KOPT-K1 (cell line): ENCODE data around the gene RMND1.

Experiments
- H3K27ac ChIP-seq: fragments of 200-600 bp; sonication (generic); 2 replicates; pipeline ENCODE4 v1.5.1; 2016; ENCODE audit warnings: antibody characterized with exemption, mild to moderate bottlenecking, low read depth, low read length; ENCODE audit not compliant: poor library complexity, severe bottlenecking
- H3K36me3 ChIP-seq: fragments of 200-600 bp; sonication (generic); 2 replicates; pipeline ENCODE4 v1.5.1; 2017; ENCODE audit warnings: antibody characterized with exemption, mild to moderate bottlenecking, low read length, moderate library complexity; ENCODE audit not compliant: insufficient read depth
- H3K9me3 ChIP-seq: fragments of 200-600 bp; sonication (generic); 2 replicates; pipeline ENCODE4 v1.5.1; 2017; ENCODE audit warnings: antibody characterized with exemption, low read length, mild to moderate bottlenecking; ENCODE audit not compliant: insufficient read depth, poor library complexity, severe bottlenecking

Gene RMND1, protein sequence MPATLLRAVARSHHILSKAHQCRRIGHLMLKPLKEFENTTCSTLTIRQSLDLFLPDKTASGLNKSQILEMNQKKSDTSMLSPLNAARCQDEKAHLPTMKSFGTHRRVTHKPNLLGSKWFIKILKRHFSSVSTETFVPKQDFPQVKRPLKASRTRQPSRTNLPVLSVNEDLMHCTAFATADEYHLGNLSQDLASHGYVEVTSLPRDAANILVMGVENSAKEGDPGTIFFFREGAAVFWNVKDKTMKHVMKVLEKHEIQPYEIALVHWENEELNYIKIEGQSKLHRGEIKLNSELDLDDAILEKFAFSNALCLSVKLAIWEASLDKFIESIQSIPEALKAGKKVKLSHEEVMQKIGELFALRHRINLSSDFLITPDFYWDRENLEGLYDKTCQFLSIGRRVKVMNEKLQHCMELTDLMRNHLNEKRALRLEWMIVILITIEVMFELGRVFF

DNA sequence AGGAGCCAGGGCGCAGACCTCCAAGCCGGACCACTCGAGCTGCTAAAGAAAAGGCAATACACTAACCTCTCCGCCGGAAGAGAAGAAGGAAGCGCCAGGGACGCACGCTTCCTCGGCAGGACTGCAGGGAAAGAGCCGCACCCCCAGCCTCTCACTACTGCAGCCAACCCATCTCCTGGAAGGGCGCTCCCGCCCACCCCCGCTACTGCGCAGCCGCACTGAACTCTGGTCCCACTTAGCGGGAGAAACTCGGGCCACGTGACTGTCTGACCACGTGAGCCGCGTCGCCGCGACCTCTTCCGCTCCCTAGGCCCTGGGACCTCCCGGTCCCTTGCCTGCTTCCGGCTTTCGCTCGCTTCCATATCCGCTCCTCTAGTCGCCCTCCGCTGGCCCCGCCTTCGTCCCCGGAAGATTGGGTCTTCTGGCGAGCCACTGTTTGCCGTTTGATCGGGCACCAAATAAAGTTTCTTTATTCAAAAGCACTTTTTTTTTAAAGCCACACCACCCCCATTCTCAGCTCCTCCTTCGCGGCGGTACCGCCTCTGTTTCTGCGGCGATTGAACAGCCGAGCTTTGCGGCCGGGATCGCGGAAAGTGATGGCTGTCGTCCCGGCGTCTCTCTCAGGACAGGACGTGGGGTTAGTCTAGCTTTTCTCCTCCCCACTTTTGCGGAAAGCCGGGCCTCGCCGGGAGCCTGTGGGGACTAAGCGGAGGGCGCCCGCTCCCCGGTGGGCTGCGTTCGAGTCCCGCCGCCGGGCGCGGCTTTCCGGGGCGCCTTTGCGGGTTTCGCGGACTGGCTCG lies at the start of gene RMND1:
RMND1 (minus strand) TSS at position 177 of the 800 bp plus-strand sequence. CDS start 6,315 bp downstream, outside the sequence.
- H3K36me3 ChIP-seq, result peaks cover 5% of the 10 kb centered on the region; the same call in 1 of the 2 replicates
- H3K9me3 ChIP-seq, result no peaks in the 10 kb centered on the region
- H3K27ac ChIP-seq, result peak within 1 kb of the TSS; percentile 73

DNA sequence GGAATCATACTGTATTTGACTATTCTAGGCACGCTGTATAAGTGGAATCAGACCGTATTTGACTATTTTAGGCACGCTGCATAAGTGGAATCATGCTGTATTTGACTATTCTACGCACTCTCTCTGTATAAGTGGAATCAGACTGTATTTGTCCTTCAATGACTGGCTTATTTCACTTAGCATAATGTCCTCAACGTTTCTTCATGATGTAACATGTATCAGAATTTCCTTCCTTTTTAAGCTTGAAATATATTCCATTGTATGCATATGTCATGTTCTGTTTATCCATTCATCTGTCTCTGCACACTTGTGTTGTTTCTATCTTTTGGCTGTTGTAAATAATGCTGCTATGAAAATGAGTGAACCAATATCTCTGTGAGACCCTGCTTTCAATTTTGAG lies 47.6 kb upstream of the RMND1 start:
- Histone ChIP-seq H3K36me3 (no peaks in the 10 kb centered on the region), H3K27ac (no peak overlapping the region), H3K9me3 (no peaks in the 10 kb centered on the region)

DNA sequence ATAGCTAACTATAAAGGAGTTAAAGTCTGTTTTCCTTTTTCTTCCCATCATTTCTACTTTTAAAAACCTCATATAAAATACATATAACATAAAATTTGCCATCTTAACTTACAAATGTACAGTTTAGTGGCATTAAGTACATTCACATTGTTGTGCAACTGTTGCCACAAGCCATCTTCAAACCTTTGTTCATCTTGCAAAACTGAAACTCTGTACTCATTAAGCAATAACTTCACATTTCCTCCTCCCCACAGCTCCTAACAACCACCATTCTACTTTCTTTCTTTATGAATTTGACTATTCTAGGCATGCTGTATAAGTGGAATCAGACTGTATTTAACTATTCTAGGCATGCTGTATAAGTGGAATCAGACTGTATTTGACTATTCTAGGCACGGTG lies 46.4 kb upstream of the RMND1 start:
- H3K36me3 ChIP-seq, result no peaks in the 10 kb centered on the region
- no peaks in the 10 kb centered on the region for H3K9me3 ChIP-seq
- no peak overlapping the region for H3K27ac ChIP-seq

DNA sequence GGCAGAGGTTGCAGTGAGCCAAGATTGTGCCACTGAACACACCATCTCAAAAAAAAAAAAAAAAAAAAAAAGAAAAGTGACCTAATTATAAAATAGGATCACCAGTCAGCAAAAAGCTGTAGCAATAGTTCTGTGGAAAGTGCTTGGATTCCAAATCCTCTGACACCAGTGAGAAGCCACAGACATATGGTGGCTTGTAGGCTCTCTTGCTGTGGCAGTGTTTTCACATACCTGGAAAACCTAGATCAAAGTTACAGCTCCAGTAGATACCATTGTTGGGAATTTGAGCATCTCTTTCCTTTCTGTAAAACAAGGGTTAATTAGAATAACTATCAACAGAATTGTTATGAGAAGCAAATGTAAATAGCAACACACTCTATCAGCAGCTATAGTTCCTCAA lies 46.0 kb upstream of the RMND1 start:
- Histone ChIP-seq H3K9me3 (no peaks in the 10 kb centered on the region), H3K27ac (no peak overlapping the region), H3K36me3 (no peaks in the 10 kb centered on the region)

DNA sequence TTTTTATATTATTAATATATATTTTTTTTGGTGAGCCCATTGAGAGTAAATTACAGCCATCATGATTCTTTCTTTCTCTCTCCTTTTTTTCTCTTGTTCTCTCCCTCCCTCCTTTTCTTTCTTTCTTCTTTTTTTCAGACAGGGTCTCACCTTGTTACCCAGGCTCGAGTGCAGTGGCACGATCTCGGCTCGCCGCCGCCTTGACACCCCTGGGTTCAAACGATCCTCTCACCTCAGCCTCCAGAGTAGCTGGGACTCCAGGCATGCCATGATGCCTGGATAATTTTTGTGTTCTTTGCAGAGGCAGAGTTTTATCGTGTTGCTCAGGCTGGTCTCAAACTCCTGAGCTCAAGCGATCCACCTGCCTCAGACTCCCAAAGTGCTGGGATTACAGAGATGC lies 43.5 kb upstream of the RMND1 start:
- Histone ChIP-seq H3K36me3 (no peaks in the 10 kb centered on the region), H3K27ac (no peak overlapping the region), H3K9me3 (no peaks in the 10 kb centered on the region)

DNA sequence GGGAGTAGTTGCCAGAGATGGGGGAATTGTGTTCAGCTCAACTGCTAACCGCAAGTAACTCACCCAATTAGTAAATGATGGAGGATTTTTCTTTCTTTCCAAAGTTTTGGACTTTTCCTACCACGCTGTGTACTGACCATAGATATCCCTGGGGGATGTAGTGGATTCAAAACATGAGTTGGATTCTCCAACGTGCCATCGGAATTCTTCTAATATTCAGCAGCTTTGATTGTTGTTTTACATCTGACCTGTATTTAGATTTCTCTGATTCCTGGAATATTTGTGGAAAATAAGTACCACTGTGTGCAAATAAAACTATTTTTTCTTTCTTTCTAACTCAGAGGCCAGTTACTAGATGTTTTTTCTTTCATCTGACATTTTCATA lies 43.0 kb upstream of the RMND1 start:
- no peak overlapping the region for H3K27ac ChIP-seq

DNA sequence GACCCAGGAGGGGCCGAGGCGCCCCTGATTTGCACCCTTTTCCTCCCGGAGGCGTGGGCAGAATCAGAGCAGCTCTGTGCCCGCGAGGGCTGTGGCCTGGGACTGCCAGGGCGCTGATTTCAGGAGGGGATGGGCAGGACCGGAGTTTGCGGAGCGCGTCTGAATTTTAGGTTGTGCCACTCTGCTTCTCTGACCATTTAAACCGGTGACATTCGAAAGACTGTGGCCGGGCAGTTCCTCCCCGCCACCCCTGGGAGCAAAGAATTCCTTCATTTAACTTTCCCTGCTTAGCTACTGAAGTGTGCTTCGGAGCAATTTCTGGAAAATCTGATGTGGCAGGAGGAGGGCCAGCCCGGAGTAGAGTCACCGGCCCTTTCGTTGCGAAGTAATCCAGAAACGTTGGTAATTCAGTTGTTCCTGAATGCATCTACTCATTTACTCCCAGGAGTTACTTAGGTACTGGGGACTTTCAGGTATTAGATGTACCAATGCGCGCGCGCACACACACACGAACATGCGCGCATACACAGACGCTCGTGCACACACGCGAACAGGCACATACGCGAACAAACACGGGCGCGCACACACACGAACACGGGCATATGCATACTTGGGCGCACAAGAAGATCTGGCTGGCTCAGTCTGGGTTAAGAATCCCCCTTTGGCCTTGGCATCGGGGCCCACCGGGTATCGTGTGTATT lies 42.5 kb upstream of the RMND1 start:
- no peaks in the 10 kb centered on the region for H3K9me3 ChIP-seq
- H3K27ac ChIP-seq, result no peak overlapping the region
- no peaks in the 10 kb centered on the region for H3K36me3 ChIP-seq

More for the DNA sequence above, 43.0 kb upstream of the RMND1 start:
- H3K36me3 ChIP-seq, result no peaks in the 10 kb centered on the region
- H3K9me3 ChIP-seq, result no peaks in the 10 kb centered on the region

DNA sequence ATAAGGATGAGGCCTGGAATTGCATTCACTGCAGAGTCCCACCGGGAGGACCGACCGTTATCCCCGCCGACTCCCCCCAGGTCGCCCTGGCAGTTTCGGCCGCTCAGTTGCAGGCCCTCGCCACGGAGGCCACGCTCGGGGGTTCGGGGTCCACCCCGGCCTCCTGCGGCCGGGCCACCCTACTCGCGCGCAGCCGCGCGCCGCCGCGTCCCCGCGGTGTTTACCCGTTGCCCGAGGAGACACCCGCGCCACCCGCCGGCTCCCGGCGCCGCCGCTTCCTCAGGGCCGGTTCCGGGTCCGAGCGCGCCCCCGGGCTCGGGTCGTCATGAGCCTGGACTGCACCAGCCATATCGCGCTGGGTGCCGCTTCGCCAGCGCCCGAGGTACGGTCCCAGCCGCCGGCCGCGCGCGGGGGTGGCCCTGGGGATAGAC lies 41.9 kb upstream of the RMND1 start, which contains the start of gene CCDC170:
CCDC170 (plus strand) TSS at position 214 of the 431 bp plus-strand sequence; CDS start at position 326, 112 bp downstream.
- H3K36me3 ChIP-seq, result no peaks in the 10 kb centered on the region
- H3K9me3 ChIP-seq, result no peaks in the 10 kb centered on the region
- H3K27ac ChIP-seq, result no peak within 1 kb of the TSS

DNA sequence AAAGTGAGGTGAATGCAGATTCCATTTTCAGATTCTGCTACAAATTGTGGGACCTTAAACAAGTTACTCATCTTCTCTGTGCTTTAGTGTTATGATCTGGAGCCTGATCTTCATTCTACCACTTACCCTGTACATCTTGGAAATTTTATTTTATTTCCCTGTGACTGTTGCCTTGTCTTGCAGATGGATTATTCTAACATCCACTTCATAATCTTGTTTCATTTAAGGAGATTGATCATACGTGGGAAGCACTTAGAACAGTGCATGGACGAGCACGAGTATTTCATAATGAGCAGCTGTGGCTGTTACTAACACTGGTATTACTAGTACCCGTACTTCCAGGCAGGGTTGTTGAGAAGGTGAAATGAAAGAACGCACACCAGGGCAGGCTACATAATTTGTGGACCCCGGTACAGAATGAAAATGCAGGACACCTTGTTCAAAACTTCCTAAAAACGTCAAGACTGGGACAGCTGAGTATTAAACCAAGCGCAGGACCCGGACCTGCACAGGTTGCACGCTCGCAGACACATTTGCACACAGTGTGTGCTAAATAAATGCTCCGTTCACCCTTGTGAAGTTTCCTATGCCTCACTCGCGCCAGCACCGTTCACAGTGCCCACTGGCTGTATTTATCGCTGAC lies 41.4 kb upstream of the RMND1 start:
- no peak overlapping the region for H3K27ac ChIP-seq
- H3K36me3 ChIP-seq, result no peaks in the 10 kb centered on the region
- no peaks in the 10 kb centered on the region for H3K9me3 ChIP-seq

DNA sequence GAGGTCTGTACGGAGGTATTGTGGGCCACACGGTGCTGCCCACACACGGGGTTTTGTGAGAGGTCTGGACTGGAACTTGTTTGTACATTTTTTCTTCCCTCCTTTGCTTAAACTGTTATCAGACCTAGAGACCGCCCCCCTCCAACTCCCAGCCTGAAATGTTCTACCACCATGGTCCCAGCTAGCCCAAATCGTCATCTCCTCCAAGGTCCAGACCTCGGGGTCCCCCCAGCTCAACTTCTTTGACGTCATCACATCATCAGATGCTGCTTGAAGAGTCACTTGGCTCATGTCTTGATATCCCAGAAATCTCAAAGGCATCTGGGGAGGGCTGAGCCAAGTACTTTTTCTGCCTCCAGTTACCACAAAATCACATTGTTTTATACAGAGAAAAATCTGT lies 39.1 kb upstream of the RMND1 start:
- no peaks in the 10 kb centered on the region for H3K36me3 ChIP-seq
- no peak overlapping the region for H3K27ac ChIP-seq

DNA sequence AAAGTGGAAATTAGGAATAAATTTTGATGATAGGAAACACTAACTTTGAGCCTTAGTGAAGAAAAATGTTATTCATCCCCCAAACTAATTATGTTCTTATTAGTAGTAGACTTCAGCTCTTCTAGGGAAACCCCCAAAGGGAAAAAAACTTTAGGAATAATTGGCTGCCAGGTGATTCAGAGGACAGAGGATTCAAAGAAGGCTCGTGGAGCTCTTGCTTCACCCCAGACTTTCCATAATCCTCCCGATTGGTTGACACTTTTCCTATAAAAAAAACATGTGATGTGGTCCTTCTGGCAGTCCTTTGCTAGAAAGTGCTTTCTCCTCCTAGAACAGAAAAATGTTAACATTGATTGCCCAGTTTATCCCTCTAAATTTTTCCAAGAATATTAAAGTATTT lies 36.3 kb upstream of the RMND1 start:
- Histone ChIP-seq H3K27ac (no peak overlapping the region), H3K36me3 (no peaks in the 10 kb centered on the region), H3K9me3 (no peaks in the 10 kb centered on the region)

More for the DNA sequence above, 39.1 kb upstream of the RMND1 start:
- no peaks in the 10 kb centered on the region for H3K9me3 ChIP-seq

DNA sequence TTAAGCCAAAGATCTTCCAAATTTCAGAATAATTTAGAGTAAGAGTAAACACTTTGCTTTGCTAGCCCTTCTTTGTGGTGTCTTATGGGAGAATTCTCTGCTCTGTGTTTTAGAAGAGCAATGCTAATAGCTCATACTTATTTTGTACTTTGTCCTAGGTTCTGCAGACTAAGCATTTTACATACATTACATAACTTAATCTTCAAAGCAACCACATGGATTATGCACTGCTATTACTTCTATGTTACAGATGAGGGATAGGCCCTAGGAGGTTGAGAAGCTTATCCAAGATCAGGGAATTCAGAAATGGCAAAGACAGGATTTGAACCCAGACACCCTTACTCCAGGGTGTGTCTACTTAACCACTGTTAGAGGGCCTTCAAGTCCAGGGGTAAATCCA lies 32.1 kb upstream of the RMND1 start:
- no peaks in the 10 kb centered on the region for H3K9me3 ChIP-seq
- H3K36me3 ChIP-seq, result no peaks in the 10 kb centered on the region
- no peak overlapping the region for H3K27ac ChIP-seq

DNA sequence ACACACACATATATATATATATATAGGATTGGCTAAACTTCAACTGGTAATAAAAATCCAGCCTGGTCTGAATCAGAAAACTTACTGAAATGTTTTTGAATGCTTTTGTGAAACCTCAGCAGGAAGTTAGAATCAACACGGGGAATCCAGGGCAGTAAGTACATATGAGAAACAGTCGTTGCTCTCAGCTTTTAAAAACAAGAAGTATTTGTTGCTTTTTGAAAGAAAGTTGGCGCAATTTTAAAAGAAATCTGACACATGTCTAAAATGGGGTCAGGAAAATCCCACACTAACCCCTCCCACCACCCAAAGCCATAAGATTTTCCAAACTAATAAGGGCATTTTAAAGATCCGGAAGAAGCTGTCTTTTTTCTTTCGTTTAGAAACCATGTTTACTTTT lies 30.4 kb upstream of the RMND1 start:
- H3K36me3 ChIP-seq, result no peaks in the 10 kb centered on the region
- no peaks in the 10 kb centered on the region for H3K9me3 ChIP-seq
- no peak overlapping the region for H3K27ac ChIP-seq

DNA sequence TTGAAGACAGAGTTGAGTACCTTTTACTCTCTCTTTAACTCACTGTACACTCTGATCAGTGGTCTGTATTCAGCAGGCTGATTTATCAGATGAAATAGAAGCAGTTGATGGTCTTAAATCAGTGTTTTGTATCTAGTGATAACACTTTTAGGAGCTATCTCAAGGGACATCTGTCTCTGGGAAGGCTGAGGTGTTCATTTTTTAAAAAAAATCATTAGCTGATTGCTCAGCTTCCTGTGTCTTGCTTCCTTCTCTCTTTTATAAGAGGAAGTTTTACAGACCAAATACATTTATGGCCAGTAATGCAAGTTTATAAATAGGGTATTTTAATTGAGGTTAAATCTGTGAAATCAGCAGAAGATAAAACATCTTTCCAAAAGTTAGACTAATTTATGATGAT lies 29.9 kb upstream of the RMND1 start:
- no peak overlapping the region for H3K27ac ChIP-seq
- H3K36me3 ChIP-seq, result no peaks in the 10 kb centered on the region
- H3K9me3 ChIP-seq, result no peaks in the 10 kb centered on the region
